SK-N-SH (cell line): ENCODE data around the gene MIF4GD. TPM values are rescaled to one million over a fixed set of nuclear protein-coding genes. Genes with fewer than 3 reads are reported as not detected.

Experiments
- CTCF ChIA-PET: fragments of 300-600, 350-600 bp; formaldehyde crosslinking; extraction: SDS; loops from one replicate; lab custom pipeline; 2021; lab: Yijun Ruan, JAX
- POLR2A ChIA-PET: fragments of 350-600 bp; sonication (Branson Sonifier 250); formaldehyde crosslinking; extraction: SDS; loops from one replicate; lab custom pipeline; 2020; ENCODE audit warnings: antibody characterized with exemption, inconsistent platforms; lab: Yijun Ruan, JAX
- DNase-seq: peaks from one replicate; pipeline ENCODE4 v3.0.0; 2012
- H2AFZ ChIP-seq: fragments of 200-600 bp; sonication (generic); 2 replicates; pipeline ENCODE4 v1.8.1; 2016; ENCODE audit warnings: antibody characterized with exemption, mild to moderate bottlenecking, low read depth
- H3F3A ChIP-seq: fragments of 200-600 bp; sonication (generic); replicated peaks from 2 replicates; pipeline ENCODE3; 2016; ENCODE audit warnings: antibody characterized with exemption, mild to moderate bottlenecking; ENCODE audit not compliant: insufficient read depth
- H3K27ac ChIP-seq, 2 experiments: fragments of 200-500 bp in 1 of 2; fragments of 200-600 bp in 1 of 2; sonication (Bioruptor generic) in 1 of 2; sonication (generic), shearing (Covaris generic) in 1 of 2; 2 replicates each; pipeline versions ENCODE4 v1.5.1 to v1.6.1; 2014 to 2016; ENCODE audit warnings: low read depth in 2 of 2, inconsistent platforms in 1 of 2, low read length in 1 of 2, mild to moderate bottlenecking in 1 of 2, mixed read lengths in 1 of 2
- H3K27me3 ChIP-seq: fragments of 200-600 bp; sonication (generic), shearing (Covaris generic); 2 replicates; pipeline ENCODE4 v1.6.1; 2016; ENCODE audit warnings: mixed run types; ENCODE audit not compliant: insufficient read depth
- H3K36me3 ChIP-seq, 2 experiments: fragments of 200-500 bp in 1 of 2; fragments of 200-600 bp in 1 of 2; sonication (Bioruptor generic) in 1 of 2; sonication (generic) in 1 of 2; replicated peaks in 1 of 2; 2 replicates each; pipeline versions ENCODE3 to v1.5.1; 2014 to 2016; ENCODE audit warnings: low read length in 1 of 2, mild to moderate bottlenecking in 1 of 2; ENCODE audit not compliant: insufficient read depth in 2 of 2, control insufficient read depth in 1 of 2
- H3K4me1 ChIP-seq, 2 experiments: fragments of 200-500 bp in 1 of 2; fragments of 200-600 bp in 1 of 2; sonication (Bioruptor generic) in 1 of 2; sonication (generic), shearing (Covaris generic) in 1 of 2; 2 replicates each; pipeline versions ENCODE4 v1.5.1 to v1.6.1; 2014 to 2016; ENCODE audit warnings: low read depth in 1 of 2, low read length in 1 of 2, mixed run types in 1 of 2; ENCODE audit not compliant: insufficient read depth in 2 of 2, control insufficient read depth in 1 of 2
- H3K4me2 ChIP-seq: fragments of 200-600 bp; sonication (generic), shearing (Covaris generic); 2 replicates; pipeline ENCODE4 v1.6.1; 2017; ENCODE audit warnings: mixed run types
- H3K4me3 ChIP-seq, 2 experiments: fragments of 200-500 bp in 1 of 2; fragments of 200-600 bp in 1 of 2; sonication (Bioruptor generic) in 1 of 2; sonication (generic), shearing (Covaris generic) in 1 of 2; 2 replicates each; pipeline versions ENCODE4 v1.5.1 to v1.8.1; 2014 to 2016; ENCODE audit warnings: low read depth in 2 of 2, inconsistent platforms in 1 of 2, low read length in 1 of 2, mild to moderate bottlenecking in 1 of 2, mixed read lengths in 1 of 2, moderate library complexity in 1 of 2
- H3K79me2 ChIP-seq: fragments of 200-600 bp; sonication (generic); 2 replicates; pipeline ENCODE4 v1.8.1; 2017; ENCODE audit warnings: mild to moderate bottlenecking; ENCODE audit not compliant: insufficient read depth
- H3K9ac ChIP-seq: fragments of 200-600 bp; sonication (generic); 2 replicates; pipeline ENCODE4 v1.6.1; 2017; ENCODE audit warnings: mixed run types
- H3K9me2 ChIP-seq: fragments of 200-600 bp; sonication (generic); 2 replicates; pipeline ENCODE4 v1.6.1; 2017; ENCODE audit warnings: mixed run types
- H3K9me3 ChIP-seq: fragments of 200-600 bp; sonication (generic); 2 replicates; pipeline ENCODE4 v1.6.1; 2017; ENCODE audit warnings: mixed run types, mild to moderate bottlenecking, moderate library complexity
- H4K20me1 ChIP-seq: fragments of 200-600 bp; sonication (generic); 2 replicates; pipeline ENCODE4 v1.6.1; 2017; ENCODE audit warnings: mild to moderate bottlenecking, mixed run types; ENCODE audit not compliant: insufficient read depth
- CHD2 ChIP-seq: fragments of 150-350 bp; IDR thresholded peaks from 2 replicates; pipeline ENCODE4 v1.6.1; 2018; ENCODE audit warnings: low read length; ENCODE audit not compliant: partially characterized antibody
- FOXJ3 ChIP-seq: sonication (generic); formaldehyde crosslinking; IDR thresholded peaks from 2 replicates; pipeline ENCODE4 v1.5.1; 2020; ENCODE audit warnings: mild to moderate bottlenecking, missing genetic modification reagents
- GABPA ChIP-seq: IDR thresholded peaks from 2 replicates; pipeline ENCODE4 v1.4.0; 2012; ENCODE audit warnings: low read depth, mild to moderate bottlenecking
- NFIC ChIP-seq: IDR thresholded peaks from 2 replicates; pipeline ENCODE4 v1.4.0; 2012; ENCODE audit warnings: borderline replicate concordance
- WGBS: methylation state at CpG from one replicate; pipeline ENCODE4 v1.1.6; 2017; ENCODE audit warnings: low lambda C conversion rate; 5-methylcytosine and 5-hydroxymethylcytosine counted together
- polyA plus RNA-seq, 3 experiments: library from polyadenylated mRNA; depleted of rRNA; stranded (reverse); fragments of >200 nt; gene quantifications; 2 replicates each; pipeline ENCODE4 v1.2.3, GENCODE V29; 2012
- TF ChIP-seq, protein P1 (sequence below): fragments of 200-600 bp; sonication (generic); IDR thresholded peaks from 2 replicates; pipeline ENCODE4 v1.6.1; 2017; ENCODE audit warnings: antibody characterized with exemption, mild to moderate bottlenecking, moderate library complexity
- TF ChIP-seq, protein P2 (sequence below): IDR thresholded peaks from 2 replicates; pipeline ENCODE4 v1.6.1; 2012; ENCODE audit warnings: mild to moderate bottlenecking, low read depth, low read length, moderate library complexity

The MIF4GD gene
- polyA plus RNA-seq, 1 of the 3 experiments (the other 2 are of a cell fraction): 65.4 TPM

DNA sequence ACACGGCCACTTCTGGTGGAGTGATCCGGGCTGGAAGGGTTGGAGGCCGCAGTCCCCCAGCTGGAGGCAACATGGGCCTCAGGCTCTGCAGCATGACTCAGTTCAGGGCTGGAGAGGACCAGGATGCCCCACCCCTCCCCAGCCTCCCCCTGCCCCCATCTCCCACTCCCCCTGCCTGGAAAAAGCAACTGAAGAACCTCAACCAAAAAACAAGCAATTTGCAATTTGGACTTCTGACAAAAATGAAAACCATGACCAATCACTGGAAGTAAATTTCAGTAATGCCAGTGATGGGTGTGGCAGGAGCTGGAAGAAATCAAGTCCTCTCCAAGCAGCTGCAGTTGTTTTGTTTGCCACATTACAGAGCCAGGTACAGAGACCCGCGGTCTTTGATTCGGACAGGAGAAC, 6.6 kb upstream of the MIF4GD start (continued):
- no peak for TF ChIP-seq CHD2
- TF ChIP-seq, protein P1, sequence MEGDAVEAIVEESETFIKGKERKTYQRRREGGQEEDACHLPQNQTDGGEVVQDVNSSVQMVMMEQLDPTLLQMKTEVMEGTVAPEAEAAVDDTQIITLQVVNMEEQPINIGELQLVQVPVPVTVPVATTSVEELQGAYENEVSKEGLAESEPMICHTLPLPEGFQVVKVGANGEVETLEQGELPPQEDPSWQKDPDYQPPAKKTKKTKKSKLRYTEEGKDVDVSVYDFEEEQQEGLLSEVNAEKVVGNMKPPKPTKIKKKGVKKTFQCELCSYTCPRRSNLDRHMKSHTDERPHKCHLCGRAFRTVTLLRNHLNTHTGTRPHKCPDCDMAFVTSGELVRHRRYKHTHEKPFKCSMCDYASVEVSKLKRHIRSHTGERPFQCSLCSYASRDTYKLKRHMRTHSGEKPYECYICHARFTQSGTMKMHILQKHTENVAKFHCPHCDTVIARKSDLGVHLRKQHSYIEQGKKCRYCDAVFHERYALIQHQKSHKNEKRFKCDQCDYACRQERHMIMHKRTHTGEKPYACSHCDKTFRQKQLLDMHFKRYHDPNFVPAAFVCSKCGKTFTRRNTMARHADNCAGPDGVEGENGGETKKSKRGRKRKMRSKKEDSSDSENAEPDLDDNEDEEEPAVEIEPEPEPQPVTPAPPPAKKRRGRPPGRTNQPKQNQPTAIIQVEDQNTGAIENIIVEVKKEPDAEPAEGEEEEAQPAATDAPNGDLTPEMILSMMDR: no peak
- TF ChIP-seq, protein P2, sequence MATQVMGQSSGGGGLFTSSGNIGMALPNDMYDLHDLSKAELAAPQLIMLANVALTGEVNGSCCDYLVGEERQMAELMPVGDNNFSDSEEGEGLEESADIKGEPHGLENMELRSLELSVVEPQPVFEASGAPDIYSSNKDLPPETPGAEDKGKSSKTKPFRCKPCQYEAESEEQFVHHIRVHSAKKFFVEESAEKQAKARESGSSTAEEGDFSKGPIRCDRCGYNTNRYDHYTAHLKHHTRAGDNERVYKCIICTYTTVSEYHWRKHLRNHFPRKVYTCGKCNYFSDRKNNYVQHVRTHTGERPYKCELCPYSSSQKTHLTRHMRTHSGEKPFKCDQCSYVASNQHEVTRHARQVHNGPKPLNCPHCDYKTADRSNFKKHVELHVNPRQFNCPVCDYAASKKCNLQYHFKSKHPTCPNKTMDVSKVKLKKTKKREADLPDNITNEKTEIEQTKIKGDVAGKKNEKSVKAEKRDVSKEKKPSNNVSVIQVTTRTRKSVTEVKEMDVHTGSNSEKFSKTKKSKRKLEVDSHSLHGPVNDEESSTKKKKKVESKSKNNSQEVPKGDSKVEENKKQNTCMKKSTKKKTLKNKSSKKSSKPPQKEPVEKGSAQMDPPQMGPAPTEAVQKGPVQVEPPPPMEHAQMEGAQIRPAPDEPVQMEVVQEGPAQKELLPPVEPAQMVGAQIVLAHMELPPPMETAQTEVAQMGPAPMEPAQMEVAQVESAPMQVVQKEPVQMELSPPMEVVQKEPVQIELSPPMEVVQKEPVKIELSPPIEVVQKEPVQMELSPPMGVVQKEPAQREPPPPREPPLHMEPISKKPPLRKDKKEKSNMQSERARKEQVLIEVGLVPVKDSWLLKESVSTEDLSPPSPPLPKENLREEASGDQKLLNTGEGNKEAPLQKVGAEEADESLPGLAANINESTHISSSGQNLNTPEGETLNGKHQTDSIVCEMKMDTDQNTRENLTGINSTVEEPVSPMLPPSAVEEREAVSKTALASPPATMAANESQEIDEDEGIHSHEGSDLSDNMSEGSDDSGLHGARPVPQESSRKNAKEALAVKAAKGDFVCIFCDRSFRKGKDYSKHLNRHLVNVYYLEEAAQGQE: no peak

DNA sequence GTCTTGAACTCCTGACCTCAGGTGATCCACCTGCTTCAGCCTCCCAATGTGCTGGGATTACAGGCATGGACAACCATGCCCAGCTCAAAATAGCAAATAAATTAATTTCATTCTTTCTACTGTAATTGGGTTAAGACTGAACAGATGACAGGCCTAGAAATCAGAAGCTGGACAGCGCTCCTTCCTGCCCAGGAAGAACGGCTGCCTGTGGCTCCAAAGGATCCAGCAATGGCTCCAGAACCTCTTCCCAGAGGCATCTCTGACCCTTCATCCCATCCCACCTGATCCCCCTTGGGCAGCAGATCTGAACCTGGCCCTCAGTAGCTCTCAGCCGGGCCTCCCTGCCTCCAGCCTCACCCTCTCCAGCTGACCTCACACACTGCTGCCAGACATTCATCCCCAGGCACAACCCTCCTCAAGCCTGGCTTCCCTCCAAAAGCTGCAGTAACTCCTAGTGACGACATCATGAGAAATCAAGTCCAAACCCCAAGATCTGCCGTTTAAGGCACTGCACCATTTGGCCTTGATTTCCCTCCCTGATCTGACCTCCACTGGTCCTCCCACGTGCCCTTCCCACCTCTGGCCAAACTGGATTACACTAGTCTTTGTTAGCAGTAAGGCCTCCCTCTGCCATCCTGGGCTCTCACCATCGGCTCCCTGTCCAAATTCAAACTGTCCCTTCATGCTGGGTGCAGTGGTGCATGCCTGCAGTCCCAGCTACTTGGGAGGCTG, 3.1 kb upstream of the MIF4GD start:
- Histone ChIP-seq H3K9ac (no peak overlapping the region), H2AFZ (no peak overlapping the region), H3K79me2 (peaks cover 9% of the 10 kb centered on the region), H3K36me3 (no peaks in the 10 kb centered on the region), H3K4me3 (no peak overlapping the region), H3K4me2 (0 out of 2 replicates have a peak overlapping the region, but pooled peaks have one; percentile 2), H4K20me1 (no peaks in the 10 kb centered on the region), H3K4me1 (peaks cover 23 to 43% of the 10 kb centered on the region in 2 experiments; a peak in 3 of 4 replicates), H3K27ac (peak overlapping the region in 1 of 2 experiments; percentile 97; a peak in 2 of 4 replicates), H3K9me2 (no peaks in the 10 kb centered on the region), H3K9me3 (no peaks in the 10 kb centered on the region), H3F3A (peaks cover 6% of the 10 kb centered on the region), H3K27me3 (no peaks in the 10 kb centered on the region)
- peak; percentile 50 for DNase-seq
- no peak for TF ChIP-seq GABPA
- TF ChIP-seq NFIC: peak; percentile 71
- TF ChIP-seq, protein P2: peak; percentile 89
- TF ChIP-seq FOXJ3 (CRISPR knock-in tag): no peak
- WGBS: 65% methylated on average over 7 of the region's 7 CpGs
- POLR2A ChIA-PET: interaction anchor here (0.5 to 5.3 kb wide), 3 partner anchors 13 to 120 kb away, joined by 3 to 67 read pairs (median 29); partner anchors contain the start of genes GGA3, MRPS7 and SLC25A19
- CTCF ChIA-PET: interaction anchor here (0.6 to 6.8 kb wide), 8 partner anchors 9 to 139 kb away, joined by 3 to 102 read pairs (median 38); partner anchors contain the start of genes GGA3, MRPS7 and SLC25A19
